Gastrocnemius medialis (tissue), 4 donors: Measurements from ENCODE around the gene SRPK3. TPM values are rescaled to one million over a fixed set of nuclear protein-coding genes. Genes with fewer than 3 reads are reported as not detected.

Experiments used
- ATAC-seq, 2 donors: fragments of 150-250 bp; one replicate each; pipeline ENCODE4 v1.9.1; 2016
- DNase-seq, 2 donors: peaks; one replicate each; pipeline ENCODE4 v3.0.0-alpha.2; 2019
- H3K27ac ChIP-seq, 4 donors: fragments of 200-600 bp; sonication (generic); 1 replicate in 1 of 4; 2 replicates in 3 of 4; pipeline ENCODE4 v1.5.1; 2016 to 2018; ENCODE audit warnings: mild to moderate bottlenecking in 2 of 4, moderate library complexity in 1 of 4
- H3K27me3 ChIP-seq, 3 donors: fragments of 200-600 bp; sonication (generic) in 2 of 3; 1 replicate in 1 of 3; 2 replicates in 2 of 3; pipeline versions ENCODE4 v1.5.1 to v1.6.0; 2016 to 2019; ENCODE audit warnings: mild to moderate bottlenecking in 1 of 3, moderate library complexity in 1 of 3
- H3K36me3 ChIP-seq, 2 donors: fragments of 200-600 bp; sonication (generic) in 1 of 2; one replicate each; pipeline ENCODE4 v1.5.1; 2017 to 2018
- H3K4me1 ChIP-seq, 2 donors: fragments of 200-600 bp; sonication (generic) in 1 of 2; one replicate each; pipeline ENCODE4 v1.5.1; 2016 to 2017; ENCODE audit warnings: mild to moderate bottlenecking in 2 of 2
- H3K4me3 ChIP-seq, 4 donors: fragments of 200-600 bp; sonication (generic) in 3 of 4; 1 replicate in 1 of 4; 2 replicates in 3 of 4; pipeline ENCODE4 v1.5.1; 2016 to 2019; ENCODE audit warnings: mild to moderate bottlenecking in 2 of 4
- H3K9me3 ChIP-seq, 3 donors: fragments of 200-600 bp; sonication (generic) in 2 of 3; 1 replicate in 1 of 3; 2 replicates in 2 of 3; pipeline ENCODE4 v1.5.1; 2016 to 2019
- CTCF ChIP-seq, 5 experiments: fragments of 450-650 bp in 3 of 5; fragments of 200-600 bp in 2 of 5; sonication (generic) in 2 of 5; IDR thresholded peaks in 4 of 5; conservative IDR thresholded peaks in 1 of 5; 1 replicate in 4 of 5; 2 replicates in 1 of 5; pipeline ENCODE4 v1.5.1; 2016 to 2019; ENCODE audit warnings: antibody characterized with exemption in 5 of 5, mild to moderate bottlenecking in 3 of 5, moderate library complexity in 3 of 5
- POLR2A ChIP-seq, 2 donors: fragments of 450-650 bp; IDR thresholded peaks; one replicate each; pipeline ENCODE4 v1.6.1; 2017; ENCODE audit warnings: antibody characterized with exemption in 2 of 2, mild to moderate bottlenecking in 2 of 2, moderate library complexity in 2 of 2
- in situ Hi-C, 4 donors: fragments of 200-750 bp; cut with MboI; loops; one replicate each; pipeline versions ENCODE4 v1.15.0 to v1.8.0; 2017; ENCODE audit warnings: low sequenced_read_pairs in 4 of 4
- intact Hi-C: fragments of 100-400 bp; cut with DNase I; formaldehyde crosslinking; loops from one replicate; pipeline ENCODE4 v1.15.1; 2023; ENCODE audit warnings: low total_unique reads
- total RNA-seq, 4 donors: library from RNA; depleted of rRNA; stranded (reverse); fragments of >200 nt; gene quantifications; one replicate each; pipeline versions ENCODE4 v1.1.0 to v1.2.3, GENCODE V29; 2016

SRPK3 gene
- total RNA-seq, 4 donors from 2014 or later = 30.3 to 39.9 (median 33.8) TPM

GRCh38 chrX:153832728-153833127 is 51.9 kb downstream of the SRPK3 start:
- DNase-seq (no peak), ATAC-seq (no peak)
- in situ Hi-C loops (no loop called here), intact Hi-C loops (no loop called here)
- no peaks in the 10 kb centered on the region for H3K4me1 ChIP-seq
- no peak overlapping the region for H3K4me3 ChIP-seq
- H3K27ac ChIP-seq = no peak overlapping the region
- no peak for TF ChIP-seq CTCF (IDR thresholded peaks at IDR 0.05 in 4 of 5, conservative IDR thresholded peaks at IDR 0.05 in 1 of 5)
- no peak for TF ChIP-seq POLR2A (IDR thresholded peaks at IDR 0.05)
- H3K36me3 ChIP-seq = no peaks in the 10 kb centered on the region
- no peaks in the 10 kb centered on the region for H3K9me3 ChIP-seq
- peaks cover 0 to 23% (median 21%) of the 10 kb centered on the region in 3 donors for H3K27me3 ChIP-seq

Other genes with a start within 250 kb of the SRPK3 start
- 10 to 100 TPM; 48.4 to 61.5 (median 52.8) TPM for gene CCNQ, start 181.9 kb upstream of the SRPK3 start, total RNA-seq
- not detected for gene DUSP9, start 133.8 kb upstream of the SRPK3 start, total RNA-seq
- gene PNCK, start 107.2 kb upstream of the SRPK3 start, total RNA-seq = 1 to 10 TPM in 1 of 4 donors, under 1 TPM in 1, not detected in 2; 0.98 to 1.6 TPM
- gene SLC6A8, start 93.1 kb upstream of the SRPK3 start, total RNA-seq = 10 to 100 TPM; 40.1 to 78.1 (median 45.0) TPM
- gene BCAP31, start 56.7 kb upstream of the SRPK3 start, total RNA-seq = 10 to 100 TPM; 41.5 to 91.9 (median 48.3) TPM
- 10 to 100 TPM; 19.9 to 54.6 (median 34.5) TPM for gene ABCD1, start 56.2 kb upstream of the SRPK3 start, total RNA-seq
- 1 to 10 TPM in 1 of 4 donors, under 1 TPM in 3; 0.10 to 1.1 (median 0.13) TPM for gene PLXNB3, start 16.8 kb upstream of the SRPK3 start, total RNA-seq
- gene IDH3G, start 13.3 kb downstream of the SRPK3 start, total RNA-seq = 10 to 100 TPM; 79.8 to 92.7 (median 86.4) TPM
- gene SSR4, start 13.6 kb downstream of the SRPK3 start, total RNA-seq = 100 to 1,000 TPM in 2 of 4 donors, 10 to 100 TPM in 2; 73.9 to 111 (median 93.4) TPM
- gene PDZD4, start 49.5 kb downstream of the SRPK3 start, total RNA-seq = 1 to 10 TPM in 2 of 4 donors, under 1 TPM in 2; 0.59 to 2.2 (median 1.4) TPM
- gene L1CAM, start 105.1 kb downstream of the SRPK3 start, total RNA-seq = under 1 TPM; 0.05 to 0.62 (median 0.48) TPM
- gene AVPR2, start 123.6 kb downstream of the SRPK3 start, total RNA-seq = 1 to 10 TPM; 1.5 to 3.8 (median 2.0) TPM
- gene ARHGAP4, start 145.2 kb downstream of the SRPK3 start, total RNA-seq = 10 to 100 TPM in 1 of 4 donors, 1 to 10 TPM in 3; 2.6 to 10.7 (median 4.4) TPM
- 100 to 1,000 TPM in 2 of 4 donors, 10 to 100 TPM in 2; 76.3 to 175 (median 111) TPM for gene NAA10, start 154.0 kb downstream of the SRPK3 start, total RNA-seq
- 1 to 10 TPM; 1.8 to 2.6 (median 2.0) TPM for gene RENBP, start 163.6 kb downstream of the SRPK3 start, total RNA-seq
- 10 to 100 TPM; 15.9 to 56.4 (median 51.8) TPM for gene HCFC1, start 190.8 kb downstream of the SRPK3 start, total RNA-seq
- gene TMEM187, start 191.7 kb downstream of the SRPK3 start, total RNA-seq = 1 to 10 TPM; 1.3 to 8.6 (median 3.8) TPM
- 100 to 1,000 TPM in 3 of 4 donors, 10 to 100 TPM in 1; 73.9 to 157 (median 115) TPM for gene IRAK1, start 238.9 kb downstream of the SRPK3 start, total RNA-seq